Endothelial cell of umbilical vein (primary cell): ENCODE results near the gene VEGFA. TPM values are rescaled to one million over a fixed set of nuclear protein-coding genes. Genes with fewer than 3 reads are reported as not detected.

ENCODE experiments used
- BruUV-seq: library from RNA; stranded (reverse); fragments of 400-500 nt; replicated peaks from 2 replicates; lab custom pipeline; 2021; lab: Mats Ljungman, UMichigan
- CTCF ChIA-PET: fragments of 300-600, 350-600 bp; sonication (Branson Sonifier 250); formaldehyde crosslinking; loops from one replicate; lab custom pipeline; 2021; ENCODE audit warnings: antibody characterized with exemption, inconsistent platforms; lab: Charles Lee
- POLR2A ChIA-PET: fragments of 300-600, 350-600 bp; sonication (Branson Sonifier 250); formaldehyde crosslinking; loops from one replicate; lab custom pipeline; 2021; ENCODE audit warnings: antibody characterized with exemption, inconsistent platforms; lab: Charles Lee
- DNase-seq: peaks from one replicate; pipeline ENCODE4 v3.0.0-alpha.2; 2011; ENCODE audit warnings: low read depth, low spot score
- FAIRE-seq: peaks from 2 replicates; lab custom pipeline; 2011; peaks lifted over from hg19 to GRCh38; lab: Jason Lieb, UNC
- H2AFZ ChIP-seq: 2 replicates; pipeline ENCODE4 v1.6.0; 2012; ENCODE audit warnings: low read depth, low read length, control low read depth, inconsistent platforms
- H3K27ac ChIP-seq: 2 replicates; pipeline ENCODE4 v1.5.1; 2011; ENCODE audit warnings: low read depth, mild to moderate bottlenecking, control low read depth, low read length, moderate library complexity; ENCODE audit not compliant: insufficient read depth
- H3K27me3 ChIP-seq, 2 experiments: 2 replicates each; pipeline versions ENCODE4 v1.6.0 to v1.6.1; 2011; ENCODE audit warnings: low read length in 2 of 2, mixed read lengths in 1 of 2; ENCODE audit not compliant: control insufficient read depth in 2 of 2, insufficient read depth in 2 of 2
- H3K36me3 ChIP-seq, 2 experiments: 2 replicates in 1 of 2; 3 replicates in 1 of 2; pipeline ENCODE4 v1.5.1; 2011; ENCODE audit warnings: low read length in 2 of 2, mild to moderate bottlenecking in 1 of 2, moderate library complexity in 1 of 2; ENCODE audit not compliant: control insufficient read depth in 2 of 2, insufficient read depth in 2 of 2; ENCODE audit errors: extremely low read depth in 1 of 2
- H3K4me1 ChIP-seq: 3 replicates; pipeline ENCODE4 v1.5.1; 2011; ENCODE audit warnings: mild to moderate bottlenecking, low read length; ENCODE audit not compliant: control insufficient read depth, insufficient read depth; ENCODE audit errors: extremely low read depth
- H3K4me2 ChIP-seq: 2 replicates; pipeline ENCODE4 v1.6.1; 2011; ENCODE audit warnings: low read length, control low read depth, mixed read lengths; ENCODE audit not compliant: insufficient read depth
- H3K4me3 ChIP-seq, 3 experiments: fragments of 200-600 bp in 1 of 3; sonication (generic), shearing (Covaris generic) in 1 of 3; replicated peaks in 1 of 3; 2 replicates each; pipeline ENCODE4 v1.5.1; 2011 to 2016; ENCODE audit warnings: control low read depth in 3 of 3, low read length in 3 of 3, mild to moderate bottlenecking in 2 of 3, inconsistent platforms in 1 of 3, low read depth in 1 of 3, moderate library complexity in 1 of 3; ENCODE audit not compliant: insufficient read depth in 1 of 3
- H3K79me2 ChIP-seq: 2 replicates; pipeline ENCODE4 v1.6.0; 2012; ENCODE audit warnings: low read length, inconsistent platforms; ENCODE audit not compliant: control insufficient read depth, insufficient read depth
- H3K9ac ChIP-seq: replicated peaks from 2 replicates; pipeline ENCODE3; 2011; ENCODE audit warnings: low read length, control low read depth; ENCODE audit not compliant: insufficient read depth; ENCODE audit errors: extremely low read depth
- H3K9me1 ChIP-seq: replicated peaks from 3 replicates; pipeline ENCODE4 v1.6.0; 2011; ENCODE audit warnings: mild to moderate bottlenecking, low read length; ENCODE audit not compliant: control insufficient read depth, insufficient read depth; ENCODE audit errors: extremely low read depth
- H3K9me3 ChIP-seq: replicated peaks from 2 replicates; pipeline ENCODE4 v1.5.1; 2012; ENCODE audit warnings: low read length, inconsistent platforms; ENCODE audit not compliant: control insufficient read depth, insufficient read depth
- H4K20me1 ChIP-seq: replicated peaks from 2 replicates; pipeline ENCODE3; 2011; ENCODE audit warnings: mild to moderate bottlenecking, low read length; ENCODE audit not compliant: control insufficient read depth, insufficient read depth; ENCODE audit errors: extremely low read depth
- EZH2 ChIP-seq: IDR thresholded peaks from 2 replicates; pipeline ENCODE4 v1.6.1; 2012; ENCODE audit warnings: borderline replicate concordance, low read depth, mild to moderate bottlenecking, moderate library complexity, low read length, inconsistent platforms; ENCODE audit not compliant: severe bottlenecking
- FOS ChIP-seq: IDR thresholded peaks from 2 replicates; pipeline ENCODE4 v1.6.1; 2011; ENCODE audit warnings: mild to moderate bottlenecking, low read length, moderate library complexity, borderline replicate concordance; ENCODE audit not compliant: insufficient read depth
- GATA2 ChIP-seq: IDR thresholded peaks from 2 replicates; pipeline ENCODE4 v1.7.0; 2011; ENCODE audit warnings: low read depth, mild to moderate bottlenecking, moderate library complexity, mixed read lengths, low read length; ENCODE audit not compliant: insufficient read length, insufficient read depth
- JUN ChIP-seq: IDR thresholded peaks from 2 replicates; pipeline ENCODE4 v1.6.1; 2011; ENCODE audit warnings: borderline replicate concordance, low read depth; ENCODE audit not compliant: insufficient read length, insufficient read depth
- MYC ChIP-seq: IDR thresholded peaks from one replicate; pipeline ENCODE4 v1.6.1; 2011; ENCODE audit warnings: mild to moderate bottlenecking, low read depth, low read length
- POLR2A ChIP-seq: IDR thresholded peaks from 2 replicates; pipeline ENCODE4 v1.6.1; 2012; ENCODE audit warnings: low read depth, mild to moderate bottlenecking, control low read depth, low read length
- POLR2AphosphoS5 ChIP-seq: IDR thresholded peaks from 2 replicates; pipeline ENCODE4 v1.6.1; 2012; ENCODE audit warnings: low read depth, mild to moderate bottlenecking, control low read depth, low read length, moderate library complexity; ENCODE audit not compliant: insufficient read depth
- dilution Hi-C: fragments of 300-500 bp; cut with MboI; formaldehyde crosslinking; loops from one replicate; pipeline ENCODE4 v1.15.0; 2019; ENCODE audit warnings: low sequenced_read_pairs; ENCODE audit not compliant: extremely low pct_ligation_motif_present
- intact Hi-C: fragments of 100-400 bp; cut with micrococcal nuclease; formaldehyde crosslinking; loops from one replicate; pipeline ENCODE4 v1.10.0; 2022
- polyA plus RNA-seq, 4 experiments: library from polyadenylated mRNA; depleted of rRNA in 3 of 4; stranded (reverse) in 3 of 4; unstranded in 1 of 4; fragments of >200 nt; gene quantifications; 2 replicates each; pipeline versions ENCODE4 v1.2.1 to v1.2.3, GENCODE V29; 2011 to 2012; ENCODE audit warnings: missing spikeins in 1 of 4
- total RNA-seq: library from RNA; stranded (reverse); gene quantifications from 2 replicates; pipeline ENCODE4 v1.2.3, GENCODE V29; 2021
- TF ChIP-seq, protein P1 (sequence below): IDR thresholded peaks from 2 replicates; pipeline ENCODE4 v1.6.1; 2011; ENCODE audit not compliant: insufficient read depth, insufficient read length
- TF ChIP-seq, protein P2 (sequence below), 2 donors: IDR thresholded peaks; 1 replicate in 1 of 2; 2 replicates in 1 of 2; pipeline ENCODE4 v1.5.1; 2011; ENCODE audit warnings: low read length in 2 of 2, mild to moderate bottlenecking in 2 of 2, moderate library complexity in 2 of 2, control low read depth in 1 of 2, inconsistent platforms in 1 of 2, low read depth in 1 of 2; ENCODE audit not compliant: insufficient read depth in 1 of 2; ENCODE audit errors: extremely low read depth in 1 of 2

Gene VEGFA
- total and polyA plus RNA-seq, 2 donors (not counting 3 experiments of a cell fraction or from before 2014, with no cell fraction given): 18.1 to 19.9 TPM

DNA sequence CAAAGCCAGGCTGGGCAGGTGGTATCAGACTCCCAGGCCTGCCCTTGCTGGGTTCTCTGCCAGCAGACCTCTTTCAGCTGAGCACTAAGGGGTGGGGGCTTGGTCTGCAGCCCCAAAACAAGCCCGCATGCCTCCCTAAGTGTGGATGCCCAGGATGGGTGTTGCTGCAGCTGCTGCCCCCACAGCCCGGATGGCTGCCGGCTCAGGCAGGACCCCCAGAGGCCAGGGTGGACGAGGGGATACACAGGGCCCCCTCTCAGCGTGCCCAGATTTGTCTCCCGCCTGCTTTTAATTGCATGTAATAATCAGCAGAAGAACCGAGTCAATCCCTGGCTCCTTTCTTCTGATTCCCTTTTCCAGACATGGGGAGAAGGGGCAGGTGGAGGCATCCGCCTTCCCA lies 60.8 kb downstream of the VEGFA start:
- POLR2A ChIA-PET: no interaction called here
- H4K20me1 ChIP-seq: no peaks in the 10 kb centered on the region
- DNase-seq (no peak), FAIRE-seq (no peak)
- no peak overlapping the region for H3K9ac ChIP-seq
- peaks cover 0 to 11% of the 10 kb centered on the region in 2 experiments for H3K27me3 ChIP-seq
- TF ChIP-seq POLR2AphosphoS5 (no peak), MYC (no peak), EZH2 (no peak), POLR2A (no peak), JUN (no peak), FOS (no peak), GATA2 (no peak)
- TF ChIP-seq, protein P1, sequence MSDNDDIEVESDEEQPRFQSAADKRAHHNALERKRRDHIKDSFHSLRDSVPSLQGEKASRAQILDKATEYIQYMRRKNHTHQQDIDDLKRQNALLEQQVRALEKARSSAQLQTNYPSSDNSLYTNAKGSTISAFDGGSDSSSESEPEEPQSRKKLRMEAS: no peak
- TF ChIP-seq, protein P2, sequence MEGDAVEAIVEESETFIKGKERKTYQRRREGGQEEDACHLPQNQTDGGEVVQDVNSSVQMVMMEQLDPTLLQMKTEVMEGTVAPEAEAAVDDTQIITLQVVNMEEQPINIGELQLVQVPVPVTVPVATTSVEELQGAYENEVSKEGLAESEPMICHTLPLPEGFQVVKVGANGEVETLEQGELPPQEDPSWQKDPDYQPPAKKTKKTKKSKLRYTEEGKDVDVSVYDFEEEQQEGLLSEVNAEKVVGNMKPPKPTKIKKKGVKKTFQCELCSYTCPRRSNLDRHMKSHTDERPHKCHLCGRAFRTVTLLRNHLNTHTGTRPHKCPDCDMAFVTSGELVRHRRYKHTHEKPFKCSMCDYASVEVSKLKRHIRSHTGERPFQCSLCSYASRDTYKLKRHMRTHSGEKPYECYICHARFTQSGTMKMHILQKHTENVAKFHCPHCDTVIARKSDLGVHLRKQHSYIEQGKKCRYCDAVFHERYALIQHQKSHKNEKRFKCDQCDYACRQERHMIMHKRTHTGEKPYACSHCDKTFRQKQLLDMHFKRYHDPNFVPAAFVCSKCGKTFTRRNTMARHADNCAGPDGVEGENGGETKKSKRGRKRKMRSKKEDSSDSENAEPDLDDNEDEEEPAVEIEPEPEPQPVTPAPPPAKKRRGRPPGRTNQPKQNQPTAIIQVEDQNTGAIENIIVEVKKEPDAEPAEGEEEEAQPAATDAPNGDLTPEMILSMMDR (IDR thresholded peaks at IDR 0.05; ENCODE audit: extremely low read depth in 1 of 2, insufficient read depth in 1 of 2, low read depth in 1 of 2, low read length in 2 of 2): no peak
- CTCF ChIA-PET: interaction anchor here (1.1 to 1.4 kb wide), 2 partner anchors 9 to 14 kb away, joined by 3 read pairs; no protein-coding TSS in a partner anchor
- no peaks in the 10 kb centered on the region for H3K36me3 ChIP-seq
- H3K4me2 ChIP-seq: no peak overlapping the region
- dilution Hi-C loops (no loop called here), intact Hi-C loops (no loop called here)
- H3K9me3 ChIP-seq: no peaks in the 10 kb centered on the region
- H3K79me2 ChIP-seq: no peaks in the 10 kb centered on the region
- no TSS peak for BruUV-seq
- no peak overlapping the region for H3K4me3 ChIP-seq
- H3K9me1 ChIP-seq: no peaks in the 10 kb centered on the region
- H3K4me1 ChIP-seq: no peaks in the 10 kb centered on the region
- no peak overlapping the region for H3K27ac ChIP-seq
- H2AFZ ChIP-seq: no peak overlapping the region
